RCC 7860 (cell line): ENCODE results near the gene AGGF1.
"Not testable (repeated sequence)": the region's sequence is repeated elsewhere in the genome, so short reads cannot be mapped to it uniquely, and the experiment has no call there.

Experiments
- DNase-seq: peaks from one replicate; pipeline ENCODE4 v3.0.0-alpha.2; 2015; ENCODE audit warnings: low spot score
- FAIRE-seq: peaks from 2 replicates; lab custom pipeline; 2012; peaks lifted over from hg19 to GRCh38; lab: Jason Lieb, UNC

AGGF1 gene

GRCh38 chr5:77030097-77031071, at the start of gene AGGF1:
Gene AGGF1 (plus strand): TSS chr5:77030404. CDS start chr5:77030767, 363 bp downstream.
- no peak for FAIRE-seq
- peak; percentile 76 for DNase-seq

- DNase-seq: no peak
- FAIRE-seq: no peak
These were observed 49.6 kb upstream of the AGGF1 start for GRCh38 chr5:76980518-76981144.

GRCh38 chr5:76982450-76982849, 47.8 kb upstream of the AGGF1 start:
- DNase-seq (no peak), FAIRE-seq (no peak)

GRCh38 chr5:76983468-76983867, 46.7 kb upstream of the AGGF1 start:
- DNase-seq: no peak

GRCh38 chr5:76986825-76987526, 43.2 kb upstream of the AGGF1 start:
- no peak for DNase-seq

More at GRCh38 chr5:76983468-76983867, 46.7 kb upstream of the AGGF1 start:
- FAIRE-seq: no peak

GRCh38 chr5:76990899-76991459, 39.2 kb upstream of the AGGF1 start:
- no peak for FAIRE-seq
- DNase-seq: no peak

More at GRCh38 chr5:76986825-76987526, 43.2 kb upstream of the AGGF1 start:
- FAIRE-seq: no peak

GRCh38 chr5:76993436-76993835, 36.8 kb upstream of the AGGF1 start:
- DNase-seq, FAIRE-seq: not testable (repeated sequence)

GRCh38 chr5:76994337-76994736, 35.9 kb upstream of the AGGF1 start:
- DNase-seq: no peak

GRCh38 chr5:76998251-76998650, 32.0 kb upstream of the AGGF1 start:
- not testable (repeated sequence) for DNase-seq, FAIRE-seq

More at GRCh38 chr5:76994337-76994736, 35.9 kb upstream of the AGGF1 start:
- FAIRE-seq: no peak

- DNase-seq: no peak
- no peak for FAIRE-seq
These were observed 30.8 kb upstream of the AGGF1 start for GRCh38 chr5:76999451-76999850.

GRCh38 chr5:77003246-77003645, 27.0 kb upstream of the AGGF1 start:
- FAIRE-seq (no peak), DNase-seq (no peak)

GRCh38 chr5:77006124-77006523, 24.1 kb upstream of the AGGF1 start:
- DNase-seq: no peak
- no peak for FAIRE-seq

- DNase-seq: no peak
- FAIRE-seq: no peak
These were observed 21.8 kb upstream of the AGGF1 start for GRCh38 chr5:77008413-77008812.

GRCh38 chr5:77010243-77010642, 20.0 kb upstream of the AGGF1 start:
- no peak for DNase-seq
- no peak for FAIRE-seq

GRCh38 chr5:77011498-77011897, 18.7 kb upstream of the AGGF1 start:
- FAIRE-seq: no peak

GRCh38 chr5:77012601-77013000, 17.6 kb upstream of the AGGF1 start:
- DNase-seq (no peak), FAIRE-seq (no peak)

More at GRCh38 chr5:77011498-77011897, 18.7 kb upstream of the AGGF1 start:
- no peak for DNase-seq

GRCh38 chr5:77015938-77016569, 14.2 kb upstream of the AGGF1 start:
- DNase-seq (peak; percentile 5), FAIRE-seq (no peak)

- DNase-seq (no peak), FAIRE-seq (no peak)
These were observed 13.2 kb upstream of the AGGF1 start for GRCh38 chr5:77016962-77017361.

GRCh38 chr5:77017668-77018067, 12.5 kb upstream of the AGGF1 start:
- DNase-seq (no peak), FAIRE-seq (no peak)
